NCI-H748 treated with DMSO at 0.1 percent for 48 hours (cell line): ENCODE results near the gene ZDHHC1.

Experiments used
- DNase-seq: peaks from one replicate; lab custom pipeline; 2025; lab: John Stamatoyannopoulos, UW

ZDHHC1 gene, protein sequence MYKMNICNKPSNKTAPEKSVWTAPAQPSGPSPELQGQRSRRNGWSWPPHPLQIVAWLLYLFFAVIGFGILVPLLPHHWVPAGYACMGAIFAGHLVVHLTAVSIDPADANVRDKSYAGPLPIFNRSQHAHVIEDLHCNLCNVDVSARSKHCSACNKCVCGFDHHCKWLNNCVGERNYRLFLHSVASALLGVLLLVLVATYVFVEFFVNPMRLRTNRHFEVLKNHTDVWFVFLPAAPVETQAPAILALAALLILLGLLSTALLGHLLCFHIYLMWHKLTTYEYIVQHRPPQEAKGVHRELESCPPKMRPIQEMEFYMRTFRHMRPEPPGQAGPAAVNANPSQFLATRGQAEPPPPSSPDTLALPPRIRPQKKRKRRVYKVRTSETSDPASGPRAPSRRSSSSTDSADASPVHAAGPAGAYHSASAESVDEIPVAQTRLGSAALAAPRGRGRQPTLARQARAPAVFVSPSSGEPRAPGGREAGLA

DNA sequence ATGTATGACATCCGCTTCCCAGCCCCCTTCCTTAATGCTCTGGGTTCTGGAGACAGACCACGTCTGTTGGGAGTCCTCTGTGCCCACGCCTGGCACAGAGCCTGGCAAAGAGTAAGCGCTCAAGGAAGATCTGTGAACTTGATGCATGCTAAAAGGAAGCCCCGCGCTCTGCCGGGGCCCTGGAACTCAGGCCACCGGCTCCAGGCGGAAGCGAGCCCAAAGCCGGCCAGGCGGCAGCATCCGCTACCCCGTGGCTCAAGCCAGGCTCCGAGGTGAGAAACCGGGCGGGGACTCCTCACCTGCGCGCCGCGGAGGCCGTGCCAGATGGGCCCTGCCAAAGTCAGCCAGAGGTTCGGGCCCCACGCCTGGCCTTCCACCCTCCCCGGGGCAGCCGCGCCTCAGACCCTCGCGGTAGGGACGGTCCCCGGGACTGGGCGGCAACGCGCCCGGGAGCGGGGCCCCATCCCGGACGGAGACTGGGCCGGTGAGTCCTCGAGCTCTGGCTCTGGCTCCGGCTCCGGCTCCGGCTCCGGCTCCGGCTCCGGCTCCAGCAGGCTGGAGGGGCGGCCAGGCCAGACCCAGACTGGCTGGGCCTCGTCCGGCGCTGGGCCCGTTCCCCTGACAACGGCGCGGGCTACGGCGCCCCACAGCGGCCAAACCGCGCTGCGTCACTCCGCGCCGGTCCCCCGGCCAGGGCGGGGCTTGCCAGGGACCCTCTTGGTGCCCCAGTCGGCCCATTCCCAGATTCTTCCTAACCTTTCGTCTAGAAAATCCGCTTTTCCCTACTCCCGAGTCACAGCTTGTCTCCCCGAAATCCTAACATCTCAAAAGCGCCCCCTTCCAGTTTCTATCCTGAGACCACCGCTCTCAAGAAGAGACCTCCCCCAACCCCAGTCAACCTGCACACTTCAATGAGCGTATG is at the start of gene ZDHHC1:
Gene ZDHHC1, minus strand, starts transcription at position 606 of the 922 bp plus-strand sequence. CDS start 8,702 bp downstream, outside the sequence.
- DNase-seq = peak; percentile 24

- no peak for DNase-seq
Measured at GRCh38 chr16:67464565-67464964, 48.3 kb upstream of the ZDHHC1 start.

DNA sequence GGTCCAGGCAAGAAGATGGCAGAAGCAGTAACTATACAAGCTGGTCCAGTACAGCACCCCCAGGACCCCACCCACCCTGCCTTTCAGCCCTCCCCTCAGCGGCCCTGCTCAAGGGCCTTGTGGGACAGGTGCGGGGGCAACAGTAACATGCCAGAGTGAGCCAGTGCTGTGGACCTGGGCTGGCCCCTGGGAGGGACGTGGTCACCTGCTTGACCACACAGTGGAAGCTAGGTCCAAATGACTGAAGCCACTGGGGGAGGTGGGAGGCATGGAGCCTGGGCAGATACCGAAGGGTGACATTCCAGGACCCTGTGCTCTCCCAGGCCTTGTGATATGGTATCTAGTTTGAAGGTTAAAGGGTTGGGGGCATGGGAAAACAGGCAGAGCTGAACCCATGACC is 47.4 kb upstream of the ZDHHC1 start:
- no peak for DNase-seq

GRCh38 chr16:67463059-67463458 is 46.8 kb upstream of the ZDHHC1 start:
- DNase-seq = no peak

DNA sequence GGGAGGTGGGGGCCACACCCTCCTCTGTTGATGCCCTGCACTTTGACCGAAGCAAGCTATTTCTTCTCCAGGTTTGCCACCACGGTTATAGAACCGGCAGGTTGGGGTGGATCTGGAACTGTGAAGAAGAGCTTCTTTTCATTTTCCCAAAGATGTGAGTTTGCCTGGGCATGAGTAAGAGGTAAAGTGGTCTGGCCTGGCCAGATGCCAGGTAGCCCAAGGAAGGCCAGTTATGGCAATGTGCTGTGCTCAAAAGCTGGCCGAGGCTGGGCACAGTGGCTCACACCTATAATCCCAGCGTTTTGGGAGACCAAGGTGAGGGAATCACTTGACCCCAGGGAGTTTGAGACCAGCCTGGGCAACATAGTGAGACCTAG is 46.0 kb upstream of the ZDHHC1 start:
- DNase-seq = no peak

DNA sequence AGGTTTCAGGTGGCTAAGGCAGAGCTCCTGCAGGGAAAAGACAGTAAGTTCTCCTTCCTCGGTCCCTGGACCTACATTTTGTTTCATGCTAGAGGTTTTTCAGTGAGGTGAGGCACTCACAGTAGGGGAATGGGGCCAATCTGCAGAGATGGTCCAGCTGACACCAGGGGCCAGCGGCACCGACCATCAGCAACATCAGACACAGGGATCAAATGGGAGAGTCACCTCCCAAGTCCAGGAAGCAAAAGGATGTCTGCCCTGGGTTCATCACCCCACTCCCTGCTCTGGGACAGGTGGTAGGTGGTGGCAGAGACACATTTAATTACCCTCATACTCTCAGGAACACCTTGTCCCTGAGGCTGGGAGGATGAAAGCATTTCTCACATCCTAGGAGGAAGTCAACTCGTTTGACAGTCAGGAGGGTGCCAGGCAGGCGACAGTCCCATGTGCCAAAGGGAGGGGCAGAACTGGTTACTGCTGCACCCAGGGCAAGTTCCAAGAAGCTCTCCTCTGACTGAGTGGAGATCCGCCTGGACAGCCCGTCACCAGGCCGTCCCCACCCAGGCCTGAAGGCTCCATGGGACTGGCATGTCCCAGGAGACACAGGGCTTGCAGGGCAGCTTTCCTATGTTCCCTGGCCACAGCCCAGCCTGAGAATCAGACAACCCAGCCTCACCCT is 45.5 kb upstream of the ZDHHC1 start:
- no peak for DNase-seq

GRCh38 chr16:67460961-67461360 is 44.7 kb upstream of the ZDHHC1 start:
- DNase-seq = no peak

DNA sequence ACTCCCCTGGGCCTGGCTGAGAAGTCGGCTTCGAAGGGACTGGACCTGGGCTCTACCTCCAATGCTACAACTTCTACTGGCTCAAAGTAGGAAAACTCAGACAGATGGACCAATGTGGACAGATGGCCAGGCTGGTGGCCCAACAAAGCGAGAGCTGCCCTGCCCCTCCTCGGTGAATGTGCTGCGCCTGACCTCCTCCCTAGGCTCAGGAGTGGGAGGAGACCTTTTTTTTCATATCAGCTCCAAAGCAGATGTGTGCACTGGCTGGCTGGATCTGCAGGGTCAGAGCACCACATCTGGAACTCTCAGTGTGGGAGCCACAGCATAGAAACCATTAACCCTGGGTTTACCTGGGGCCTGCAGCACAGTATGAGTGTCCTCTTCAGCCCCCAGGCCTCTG is 43.9 kb upstream of the ZDHHC1 start:
- no peak for DNase-seq

DNA sequence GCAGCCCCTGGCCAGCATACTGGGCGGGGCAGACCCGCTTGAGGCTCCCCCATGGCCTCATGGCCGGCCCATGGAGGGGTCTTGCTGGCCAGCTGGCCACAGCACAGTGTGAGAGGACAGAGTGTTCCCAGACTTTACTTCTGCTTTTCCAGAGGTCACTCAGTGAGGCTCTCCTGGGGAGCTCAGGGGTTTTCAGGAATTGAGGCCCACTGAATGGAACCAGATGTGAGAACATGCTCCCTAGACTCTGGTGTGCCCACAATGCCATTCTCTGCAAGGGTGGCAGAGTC is 43.5 kb upstream of the ZDHHC1 start:
- no peak for DNase-seq

DNA sequence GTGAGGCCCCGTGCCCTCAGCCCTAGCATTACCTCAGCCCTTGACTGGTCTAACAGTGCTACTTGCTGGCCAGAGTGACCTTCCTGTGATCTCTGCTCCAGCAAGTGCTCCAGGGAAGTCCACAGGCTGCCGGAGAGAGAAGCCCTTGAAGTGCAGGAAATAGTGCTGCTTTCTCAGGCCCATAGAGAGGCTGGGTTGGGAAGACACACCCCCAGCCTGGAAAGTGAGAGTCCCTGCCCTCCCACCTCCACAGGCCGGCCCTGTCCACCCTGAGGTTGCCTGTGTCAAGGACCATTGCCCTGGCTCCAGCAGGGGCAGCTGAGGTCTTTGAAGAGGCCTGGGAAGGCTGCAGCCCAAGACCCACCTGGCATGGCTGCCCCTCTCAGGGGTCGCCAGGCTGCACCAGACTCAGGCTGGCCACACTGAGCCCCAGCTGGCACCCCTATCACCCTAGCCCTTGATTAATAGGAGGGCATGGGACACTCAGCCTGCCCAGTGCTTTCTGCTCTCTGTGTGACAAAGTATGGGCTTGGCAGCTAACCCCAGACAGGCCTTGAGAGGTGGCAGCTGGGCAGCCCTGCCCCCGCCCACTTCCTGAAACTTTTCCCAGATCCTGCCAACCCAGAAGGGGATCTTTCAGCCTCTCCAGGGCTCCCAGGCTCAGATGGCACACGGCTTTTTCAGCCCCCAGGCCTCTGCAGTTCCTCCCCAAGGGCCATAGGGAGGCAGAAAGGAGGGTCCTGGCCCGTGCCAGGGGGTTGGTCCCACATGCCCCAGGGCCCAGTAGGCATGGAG is 43.0 kb upstream of the ZDHHC1 start:
- DNase-seq = no peak

GRCh38 chr16:67458121-67458641 is 41.9 kb upstream of the ZDHHC1 start:
- no peak for DNase-seq

GRCh38 chr16:67457611-67458010 is 41.3 kb upstream of the ZDHHC1 start:
- DNase-seq = no peak

DNA sequence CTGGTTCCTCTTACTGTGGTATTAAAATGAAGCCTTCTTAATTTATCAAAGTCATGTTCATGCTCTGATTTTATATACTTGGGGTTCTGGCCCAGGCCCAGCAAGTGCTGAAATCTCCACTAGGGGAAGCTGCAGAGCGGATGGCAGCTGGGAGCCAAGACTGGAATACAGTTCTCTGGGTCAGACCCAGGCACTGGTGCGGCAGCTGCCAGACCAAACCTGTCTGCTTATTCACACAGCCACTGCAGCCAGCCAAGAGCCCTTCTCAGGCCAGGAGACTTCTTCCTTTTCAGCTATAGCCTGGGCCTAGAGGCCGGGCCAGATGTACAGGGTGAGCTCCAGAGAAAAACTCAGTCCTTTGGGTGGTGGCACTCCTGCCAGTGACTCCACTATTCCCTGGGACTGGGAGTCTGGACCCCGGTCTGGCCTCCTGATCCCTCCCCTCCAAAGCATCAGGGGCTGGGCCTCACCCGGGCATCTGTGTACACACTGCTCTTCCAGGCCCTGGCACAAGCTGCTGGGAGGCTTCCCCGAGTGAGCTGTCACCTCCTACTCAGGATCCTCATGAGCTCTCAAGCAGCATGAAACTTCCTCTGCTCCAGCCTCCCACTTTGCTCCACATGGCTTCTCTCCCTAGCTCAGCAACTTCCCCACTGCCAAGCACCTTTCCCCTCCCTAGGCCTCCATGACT is 40.3 kb upstream of the ZDHHC1 start:
- DNase-seq = no peak

GRCh38 chr16:67454852-67455251 is 38.6 kb upstream of the ZDHHC1 start:
- no peak for DNase-seq

DNA sequence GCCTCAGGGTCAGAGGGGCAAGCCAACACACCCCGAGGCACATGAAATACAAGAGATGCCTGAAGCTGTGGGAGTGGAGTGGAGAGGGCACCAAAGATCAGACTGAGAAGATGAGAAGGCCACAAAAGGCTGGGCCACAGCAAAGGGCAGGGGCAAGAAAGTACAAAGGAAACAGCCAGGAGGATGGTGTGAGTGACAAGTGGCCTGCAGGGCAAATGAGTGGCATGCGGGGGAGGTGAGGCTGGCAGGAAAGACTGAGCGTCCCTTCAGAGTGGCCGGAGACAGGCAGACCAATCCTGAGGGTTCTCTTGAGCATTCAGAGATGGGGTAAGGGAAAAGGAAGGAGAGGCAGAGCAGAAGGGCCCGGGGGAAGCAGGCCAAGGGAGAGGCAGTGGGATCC is 37.8 kb upstream of the ZDHHC1 start:
- DNase-seq = no peak

GRCh38 chr16:67451704-67452435 is 35.6 kb upstream of the ZDHHC1 start:
- DNase-seq = no peak

GRCh38 chr16:67451061-67451703 is 34.9 kb upstream of the ZDHHC1 start:
- no peak for DNase-seq

DNA sequence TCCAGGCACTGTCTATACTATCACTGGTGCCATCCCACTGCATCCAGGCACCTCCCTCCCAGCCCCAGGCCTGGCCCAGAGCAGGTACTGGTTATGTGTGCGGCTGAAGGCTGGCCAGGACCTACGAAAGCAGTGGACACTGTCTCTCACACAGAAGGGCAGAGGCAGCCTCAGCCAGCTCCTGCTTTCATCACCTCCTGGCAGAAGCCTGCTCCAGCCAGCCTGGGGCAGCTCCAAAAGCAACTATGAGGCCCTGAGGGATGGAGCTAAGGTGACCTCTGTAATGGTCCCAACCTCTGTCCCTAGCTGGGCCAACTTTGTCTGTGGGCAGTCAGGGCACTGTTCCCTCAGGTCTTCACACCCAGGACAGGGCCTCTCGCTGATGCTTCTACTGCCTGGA is 33.5 kb upstream of the ZDHHC1 start:
- DNase-seq = no peak

- no peak for DNase-seq
Measured at GRCh38 chr16:67449336-67449735, 33.1 kb upstream of the ZDHHC1 start.

DNA sequence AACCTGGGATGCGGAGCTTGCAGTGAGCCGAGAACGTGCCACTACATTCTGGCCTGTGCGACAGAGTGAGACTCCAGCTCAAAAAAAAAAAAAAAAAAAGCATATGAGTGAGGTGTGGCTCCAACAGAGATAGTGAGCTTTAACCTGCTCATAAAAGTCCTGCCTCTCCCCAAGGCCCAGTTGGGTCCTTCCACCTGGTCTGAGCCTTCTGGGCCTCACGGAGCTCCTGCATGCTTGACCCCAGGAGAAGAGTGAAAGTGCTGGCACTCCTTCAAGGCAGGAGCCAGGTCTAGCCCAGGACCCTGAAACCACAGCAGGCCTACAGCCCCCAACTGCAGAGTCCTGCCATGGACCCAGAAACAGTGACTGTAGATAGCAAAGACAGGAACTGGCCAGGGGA is 32.3 kb upstream of the ZDHHC1 start:
- no peak for DNase-seq
